ENCODE measurements around the gene SCGB1A1. TPM values are rescaled to one million over a fixed set of nuclear protein-coding genes. Genes with fewer than 3 reads are reported as not detected.

SCGB1A1 gene
- total RNA-seq, 1 donor from 2014 or later = not detected

GRCh38 chr11:62458212-62459002 lies 39.6 kb downstream of the SCGB1A1 start:
- TF ChIP-seq, protein P1, sequence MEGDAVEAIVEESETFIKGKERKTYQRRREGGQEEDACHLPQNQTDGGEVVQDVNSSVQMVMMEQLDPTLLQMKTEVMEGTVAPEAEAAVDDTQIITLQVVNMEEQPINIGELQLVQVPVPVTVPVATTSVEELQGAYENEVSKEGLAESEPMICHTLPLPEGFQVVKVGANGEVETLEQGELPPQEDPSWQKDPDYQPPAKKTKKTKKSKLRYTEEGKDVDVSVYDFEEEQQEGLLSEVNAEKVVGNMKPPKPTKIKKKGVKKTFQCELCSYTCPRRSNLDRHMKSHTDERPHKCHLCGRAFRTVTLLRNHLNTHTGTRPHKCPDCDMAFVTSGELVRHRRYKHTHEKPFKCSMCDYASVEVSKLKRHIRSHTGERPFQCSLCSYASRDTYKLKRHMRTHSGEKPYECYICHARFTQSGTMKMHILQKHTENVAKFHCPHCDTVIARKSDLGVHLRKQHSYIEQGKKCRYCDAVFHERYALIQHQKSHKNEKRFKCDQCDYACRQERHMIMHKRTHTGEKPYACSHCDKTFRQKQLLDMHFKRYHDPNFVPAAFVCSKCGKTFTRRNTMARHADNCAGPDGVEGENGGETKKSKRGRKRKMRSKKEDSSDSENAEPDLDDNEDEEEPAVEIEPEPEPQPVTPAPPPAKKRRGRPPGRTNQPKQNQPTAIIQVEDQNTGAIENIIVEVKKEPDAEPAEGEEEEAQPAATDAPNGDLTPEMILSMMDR (IDR thresholded peaks at IDR 0.05; ENCODE audit: insufficient read depth, low read length, poor library complexity, severe bottlenecking) = no peak
- Histone ChIP-seq H3K27me3 (ENCODE audit: control insufficient read depth, insufficient read depth, low read length) (no peaks in the 10 kb centered on the region), H3K36me3 (ENCODE audit: control insufficient read depth, insufficient read depth, low read length) (no peaks in the 10 kb centered on the region), H3K4me3 (ENCODE audit: low read depth, low read length) (no peak overlapping the region)
- no peak for DNase-seq (ENCODE audit: low read depth)

- Histone ChIP-seq H3K27me3 (ENCODE audit: control insufficient read depth, insufficient read depth, low read length) (no peaks in the 10 kb centered on the region), H3K36me3 (ENCODE audit: control insufficient read depth, insufficient read depth, low read length) (no peaks in the 10 kb centered on the region), H3K4me3 (ENCODE audit: low read depth, low read length) (no peak overlapping the region)
- DNase-seq (ENCODE audit: low read depth) = no peak
- TF ChIP-seq, protein P1 (IDR thresholded peaks at IDR 0.05; ENCODE audit: insufficient read depth, low read length, poor library complexity, severe bottlenecking) = no peak
Measured at GRCh38 chr11:62459080-62459479, 40.2 kb downstream of the SCGB1A1 start.

DNA sequence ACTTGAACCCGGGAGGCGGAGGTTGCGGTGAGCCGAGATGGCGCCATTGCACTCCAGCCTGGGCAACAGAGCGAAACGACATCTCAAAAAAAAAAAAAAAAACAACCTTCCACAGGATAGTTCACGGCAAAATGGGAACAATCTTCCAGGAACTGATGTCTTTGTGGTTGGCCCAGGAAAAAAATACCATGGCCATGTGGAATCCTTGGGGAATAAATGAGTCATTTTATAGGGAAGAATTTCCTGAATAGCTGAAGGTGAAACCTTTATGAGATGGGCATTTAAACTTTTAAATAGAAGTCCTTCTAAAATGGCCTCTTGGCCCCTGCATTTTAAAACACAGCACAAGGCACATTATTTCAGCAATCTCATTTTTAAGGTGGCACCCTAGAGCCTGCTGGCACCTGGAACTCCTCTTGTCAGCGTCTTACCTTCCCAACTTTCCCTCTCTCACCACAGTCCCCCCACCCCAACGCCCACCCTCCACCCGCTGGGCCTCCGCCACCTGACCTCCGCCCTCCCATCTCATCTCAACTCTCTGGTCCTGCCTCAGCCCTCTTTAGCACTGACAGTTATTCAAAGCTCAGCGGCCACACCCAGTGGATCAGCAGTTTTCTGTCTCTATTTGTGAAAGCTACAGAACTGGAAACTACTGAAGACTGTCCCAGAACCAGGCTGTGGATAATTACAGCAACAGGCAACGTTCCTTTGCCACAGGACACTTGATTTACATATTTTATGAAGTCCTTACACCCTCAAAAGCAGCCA lies 43.1 kb downstream of the SCGB1A1 start:
- TF ChIP-seq, protein P1 (IDR thresholded peaks at IDR 0.05; ENCODE audit: insufficient read depth, low read length, poor library complexity, severe bottlenecking) = no peak
- Histone ChIP-seq H3K36me3 (ENCODE audit: control insufficient read depth, insufficient read depth, low read length) (no peaks in the 10 kb centered on the region), H3K27me3 (ENCODE audit: control insufficient read depth, insufficient read depth, low read length) (no peaks in the 10 kb centered on the region), H3K4me3 (ENCODE audit: low read depth, low read length) (no peak overlapping the region)
- no peak for DNase-seq (ENCODE audit: low read depth)

- H3K4me3 ChIP-seq (ENCODE audit: low read depth, low read length) = no peak overlapping the region
- TF ChIP-seq, protein P1 (IDR thresholded peaks at IDR 0.05; ENCODE audit: insufficient read depth, low read length, poor library complexity, severe bottlenecking) = no peak
Measured at GRCh38 chr11:62462508-62462892, 43.7 kb downstream of the SCGB1A1 start.

DNA sequence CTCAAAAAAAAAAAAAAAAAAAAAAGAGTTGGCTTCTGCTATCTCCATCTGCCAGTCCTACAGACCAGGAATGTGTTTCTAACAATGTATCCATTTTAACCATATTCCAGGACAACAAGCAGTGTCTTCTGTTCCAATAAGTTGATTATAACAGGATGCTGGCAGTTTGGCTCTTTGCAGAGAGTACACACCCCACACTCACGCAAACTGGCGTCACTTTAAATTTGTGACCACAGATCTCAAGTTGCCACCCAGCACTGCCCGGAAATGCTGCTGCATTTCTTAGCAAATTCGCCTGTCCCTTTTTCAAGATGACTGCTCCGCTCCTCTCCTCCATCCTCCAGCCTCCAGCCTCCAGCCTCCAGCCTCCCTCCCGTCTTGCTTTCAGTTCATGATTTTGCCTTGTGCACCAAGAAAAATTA lies 44.3 kb downstream of the SCGB1A1 start:
- TF ChIP-seq, protein P1 (IDR thresholded peaks at IDR 0.05; ENCODE audit: insufficient read depth, low read length, poor library complexity, severe bottlenecking) = no peak
- H3K4me3 ChIP-seq (ENCODE audit: low read depth, low read length) = no peak overlapping the region
- H3K36me3 ChIP-seq (ENCODE audit: control insufficient read depth, insufficient read depth, low read length) = no peaks in the 10 kb centered on the region
- DNase-seq (ENCODE audit: low read depth) = no peak
- no peaks in the 10 kb centered on the region for H3K27me3 ChIP-seq (ENCODE audit: control insufficient read depth, insufficient read depth, low read length)

More at GRCh38 chr11:62462508-62462892, 43.7 kb downstream of the SCGB1A1 start:
- DNase-seq (ENCODE audit: low read depth) = no peak
- H3K27me3 ChIP-seq (ENCODE audit: control insufficient read depth, insufficient read depth, low read length) = no peaks in the 10 kb centered on the region
- H3K36me3 ChIP-seq (ENCODE audit: control insufficient read depth, insufficient read depth, low read length) = no peaks in the 10 kb centered on the region
